G401 (cell line): ENCODE results near the gene SMIM27. TPM values are rescaled to one million over a fixed set of nuclear protein-coding genes. Genes with fewer than 3 reads are reported as not detected.
"Not testable (repeated sequence)": the region's sequence is repeated elsewhere in the genome, so short reads cannot be mapped to it uniquely, and the experiment has no call there.

ENCODE experiments used
- DNase-seq: peaks from one replicate; pipeline ENCODE4 v3.0.0-alpha.2; 2015; ENCODE audit warnings: low spot score
- in situ Hi-C: cut with HindIII; loops from 2 replicates; pipeline ENCODE4 v1.10.0; 2016; ENCODE audit warnings: low sequenced_read_pairs, mixed read lengths
- total RNA-seq: library from RNA; depleted of rRNA; stranded (reverse); fragments of >200 nt; shearing (Covaris generic); gene quantifications from 2 replicates; pipeline ENCODE4 v1.2.3, GENCODE V29; 2014; rRNA removed

The SMIM27 gene
- 7.7 and 10.9 TPM in 2 replicates for total RNA-seq

GRCh38 chr9:32552172-32552872 lies at the start of gene SMIM27, which contains the start of gene TOPORS:
TSS of gene SMIM27 (plus strand) at chr9:32552327. CDS start at chr9:32552435, 108 bp downstream.
TSS of gene TOPORS (minus strand) at chr9:32552586. CDS start at chr9:32552436, 150 bp downstream.
- peak; percentile 96 for DNase-seq
- in situ Hi-C loops: no loop called here

GRCh38 chr9:32502464-32502863 lies 49.7 kb upstream of the SMIM27 start:
- DNase-seq: no peak
- in situ Hi-C loops: no loop called here

GRCh38 chr9:32503008-32503407 lies 49.1 kb upstream of the SMIM27 start:
- in situ Hi-C loops: no loop called here

GRCh38 chr9:32508728-32509127 lies 43.4 kb upstream of the SMIM27 start:
- in situ Hi-C loops: no loop called here
- DNase-seq: no peak

More at GRCh38 chr9:32503008-32503407, 49.1 kb upstream of the SMIM27 start:
- no peak for DNase-seq

- no peak for DNase-seq
- in situ Hi-C loops: no loop called here
Observed at GRCh38 chr9:32516241-32516640, 35.9 kb upstream of the SMIM27 start.

GRCh38 chr9:32518276-32518675 lies 33.9 kb upstream of the SMIM27 start:
- in situ Hi-C loops: no loop called here
- no peak for DNase-seq

- in situ Hi-C loops: no loop called here
- DNase-seq: no peak
Observed at GRCh38 chr9:32523910-32524309, 28.2 kb upstream of the SMIM27 start.

- DNase-seq, in situ Hi-C loops: not testable (repeated sequence)
Observed at GRCh38 chr9:32524558-32524891, 27.6 kb upstream of the SMIM27 start.

- no peak for DNase-seq
Observed at GRCh38 chr9:32524892-32525708, 27.0 kb upstream of the SMIM27 start.

GRCh38 chr9:32525709-32526030 lies 26.5 kb upstream of the SMIM27 start:
- peak; percentile 20 for DNase-seq
- in situ Hi-C loops: no loop called here

More at GRCh38 chr9:32524892-32525708, 27.0 kb upstream of the SMIM27 start:
- in situ Hi-C loops: no loop called here

GRCh38 chr9:32526041-32526706 lies 26.0 kb upstream of the SMIM27 start, which contains the start of gene RIGI:
TSS of gene RIGI (minus strand) at chr9:32526196. CDS start at chr9:32526166, 30 bp downstream.
- peak; percentile 83 for DNase-seq
- in situ Hi-C loops: no loop called here

- DNase-seq: no peak
- in situ Hi-C loops: no loop called here
Observed at GRCh38 chr9:32526707-32527048, 25.4 kb upstream of the SMIM27 start.

GRCh38 chr9:32533336-32533735 lies 18.8 kb upstream of the SMIM27 start:
- in situ Hi-C loops: no loop called here
- DNase-seq: no peak

- no peak for DNase-seq
- in situ Hi-C loops: no loop called here
Observed at GRCh38 chr9:32533816-32534215, 18.3 kb upstream of the SMIM27 start.

- DNase-seq: no peak
- in situ Hi-C loops: no loop called here
Observed at GRCh38 chr9:32543047-32543446, 9.1 kb upstream of the SMIM27 start.

- in situ Hi-C loops: no loop called here
- no peak for DNase-seq
Observed at GRCh38 chr9:32545884-32546283, 6.2 kb upstream of the SMIM27 start.

- in situ Hi-C loops, DNase-seq: not testable (repeated sequence)
Observed at GRCh38 chr9:32548213-32548612, 3.9 kb upstream of the SMIM27 start.

GRCh38 chr9:32550150-32550561 lies 2.0 kb upstream of the SMIM27 start:
- in situ Hi-C loops: no loop called here
- DNase-seq: peak; percentile 50

GRCh38 chr9:32550562-32551275 lies 1.4 kb upstream of the SMIM27 start:
- in situ Hi-C loops: no loop called here
- DNase-seq: peak; percentile 95
